SK-MEL-5 (cell line): ENCODE data around the gene STAB1. TPM values are rescaled to one million over a fixed set of nuclear protein-coding genes. Genes with fewer than 3 reads are reported as not detected.
"Not testable (repeated sequence)": the region's sequence is repeated elsewhere in the genome, so short reads cannot be mapped to it uniquely, and the experiment has no call there.

Source experiments
- DNase-seq: peaks from one replicate; pipeline ENCODE4 v3.0.0-alpha.2; 2016; ENCODE audit warnings: low read depth, low spot score
- in situ Hi-C: cut with HindIII; loops from 2 replicates; pipeline ENCODE4 v1.10.0; 2016; ENCODE audit warnings: low sequenced_read_pairs, high pct_unique_total_duplicates, low pct_unique_long_range_greater_than_20kb
- total RNA-seq: library from RNA; depleted of rRNA; stranded (reverse); fragments of >200 nt; shearing (Covaris generic); gene quantifications from 2 replicates; pipeline ENCODE4 v1.2.3, GENCODE V29; 2014

The STAB1 gene
- total RNA-seq, 1 experiment from 2014 or later: not detected

DNA sequence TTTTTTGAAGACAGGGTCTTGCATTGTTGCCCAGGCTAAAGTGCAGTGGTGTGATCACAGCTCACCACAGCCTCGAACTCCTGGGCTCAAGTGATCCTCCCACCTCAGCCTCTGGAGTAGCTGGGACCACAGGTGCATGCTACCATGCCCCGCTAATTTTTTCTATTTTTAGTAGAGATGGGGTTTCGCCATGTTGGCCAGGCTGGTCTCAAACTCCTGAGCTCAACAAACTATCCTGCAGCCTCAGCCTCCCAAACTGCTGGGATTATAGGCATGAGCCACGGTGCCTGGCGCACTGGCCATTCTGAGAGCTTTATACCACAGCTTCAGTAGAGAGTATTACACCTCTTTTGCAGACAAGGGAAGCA is 31.5 kb downstream of the STAB1 start:
- DNase-seq, in situ Hi-C loops: not testable (repeated sequence)

DNA sequence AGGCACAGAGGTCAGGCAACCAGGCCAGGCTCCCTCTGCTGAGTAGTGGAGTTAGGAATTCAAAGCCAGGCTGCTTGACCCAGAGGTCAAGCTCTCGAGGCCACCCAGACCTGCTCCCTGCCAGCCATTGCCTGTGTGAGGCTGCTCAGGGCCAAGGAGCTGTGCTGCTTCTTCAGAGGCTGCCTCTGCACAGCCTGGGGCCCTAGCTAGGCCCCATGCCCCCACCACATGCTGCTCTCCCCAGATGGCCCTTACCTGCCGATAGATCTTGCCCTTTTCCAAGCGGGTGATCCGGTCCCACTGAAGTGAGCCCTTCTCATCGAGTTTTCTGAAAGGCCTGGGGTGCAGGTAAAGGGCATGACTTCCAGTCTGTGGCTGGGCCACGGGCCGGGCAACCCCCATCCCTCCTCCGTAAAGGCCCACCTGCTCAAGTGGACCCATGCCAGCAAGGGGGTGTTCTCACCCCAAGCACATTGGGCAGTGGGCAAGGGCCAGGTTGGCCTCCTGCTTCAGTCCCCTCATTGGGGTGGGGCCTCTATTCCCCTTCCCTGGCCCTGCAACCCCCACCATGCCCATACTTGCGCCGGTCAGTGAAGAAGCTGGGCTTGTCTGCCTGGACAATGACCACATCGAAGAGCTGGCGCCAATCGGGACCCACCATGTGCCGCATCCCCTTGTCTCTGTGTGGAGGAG is 32.0 kb downstream of the STAB1 start:
- DNase-seq: no peak
- in situ Hi-C loops: no loop called here

DNA sequence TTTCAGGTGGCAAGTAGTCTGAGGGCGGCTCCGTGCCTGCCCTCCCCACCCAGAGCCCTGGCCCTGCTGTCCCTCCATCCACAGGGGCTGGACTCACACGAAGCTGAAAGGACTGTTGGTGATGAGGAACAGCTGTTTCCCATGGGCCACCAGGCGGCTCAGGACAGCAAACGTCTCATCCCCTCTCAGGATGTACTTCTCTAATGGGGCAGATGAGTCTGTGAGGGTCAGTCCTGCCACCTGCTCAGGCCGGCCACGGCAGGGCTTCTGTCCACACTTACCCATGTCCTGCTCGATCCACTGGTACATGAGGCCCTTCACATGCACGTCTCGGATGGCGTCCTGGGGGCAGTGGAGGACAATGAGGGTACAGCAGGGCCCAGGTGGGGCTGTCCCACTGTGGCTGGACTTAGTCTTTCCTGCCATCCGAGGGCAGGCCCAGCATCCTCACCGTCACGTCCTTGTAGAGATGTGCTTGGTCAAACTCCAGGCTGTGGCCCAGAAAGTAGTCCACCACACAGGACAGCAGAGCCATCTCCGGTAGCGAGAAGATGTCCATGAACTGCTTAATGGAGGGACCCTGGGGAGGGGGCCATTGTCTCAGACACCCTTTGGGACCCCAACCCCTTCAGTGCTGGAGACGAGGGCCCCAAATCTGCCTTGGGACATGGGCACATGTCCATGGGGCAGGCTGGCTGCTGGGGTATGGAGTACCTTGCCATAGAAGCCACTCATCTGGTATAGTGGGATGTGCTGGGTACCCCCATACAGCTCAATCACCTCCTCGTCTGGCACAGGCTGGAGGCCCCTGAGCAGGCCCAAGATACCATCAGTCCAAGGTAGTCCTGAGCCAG is 32.8 kb downstream of the STAB1 start:
- in situ Hi-C loops: no loop called here
- no peak for DNase-seq

DNA sequence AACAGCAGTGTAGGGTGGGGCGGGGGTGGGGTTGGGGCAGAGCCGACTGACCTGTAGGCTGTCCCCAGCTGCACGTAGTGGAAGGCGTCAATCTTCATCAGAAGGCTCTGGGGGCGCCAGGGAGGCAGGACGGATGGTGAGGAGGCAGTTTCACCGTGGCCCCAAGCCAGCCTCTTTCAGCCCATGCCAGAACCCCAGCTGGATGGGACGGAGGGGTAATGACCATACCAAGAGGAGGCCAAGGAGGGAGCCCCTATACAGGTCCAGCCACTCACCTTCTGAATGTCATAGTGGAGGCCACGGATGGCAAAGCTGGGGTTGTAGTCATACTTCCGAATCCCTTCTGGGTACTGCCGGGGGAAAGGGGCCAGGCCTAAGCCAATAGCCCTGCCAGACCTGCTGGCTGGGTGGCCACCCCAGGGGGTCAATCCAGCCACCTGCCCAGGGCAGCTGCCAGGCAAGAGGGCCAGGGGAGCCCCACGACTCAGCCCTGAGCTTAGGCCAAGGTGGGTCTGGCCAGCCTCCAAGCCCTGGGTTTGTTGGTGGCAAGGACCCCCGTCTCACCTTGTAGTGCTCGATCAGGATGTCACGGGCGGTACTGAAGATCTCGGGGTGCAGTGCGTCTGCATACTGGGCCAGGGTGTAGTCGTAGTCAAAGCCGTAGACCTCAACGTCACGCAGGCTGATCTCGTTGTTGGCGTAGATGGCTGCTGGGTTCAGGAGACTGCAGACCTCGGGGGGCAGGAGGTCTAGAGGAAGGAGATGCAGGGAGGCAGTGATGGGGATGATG is 33.6 kb downstream of the STAB1 start:
- in situ Hi-C loops: no loop called here
- no peak for DNase-seq

DNA sequence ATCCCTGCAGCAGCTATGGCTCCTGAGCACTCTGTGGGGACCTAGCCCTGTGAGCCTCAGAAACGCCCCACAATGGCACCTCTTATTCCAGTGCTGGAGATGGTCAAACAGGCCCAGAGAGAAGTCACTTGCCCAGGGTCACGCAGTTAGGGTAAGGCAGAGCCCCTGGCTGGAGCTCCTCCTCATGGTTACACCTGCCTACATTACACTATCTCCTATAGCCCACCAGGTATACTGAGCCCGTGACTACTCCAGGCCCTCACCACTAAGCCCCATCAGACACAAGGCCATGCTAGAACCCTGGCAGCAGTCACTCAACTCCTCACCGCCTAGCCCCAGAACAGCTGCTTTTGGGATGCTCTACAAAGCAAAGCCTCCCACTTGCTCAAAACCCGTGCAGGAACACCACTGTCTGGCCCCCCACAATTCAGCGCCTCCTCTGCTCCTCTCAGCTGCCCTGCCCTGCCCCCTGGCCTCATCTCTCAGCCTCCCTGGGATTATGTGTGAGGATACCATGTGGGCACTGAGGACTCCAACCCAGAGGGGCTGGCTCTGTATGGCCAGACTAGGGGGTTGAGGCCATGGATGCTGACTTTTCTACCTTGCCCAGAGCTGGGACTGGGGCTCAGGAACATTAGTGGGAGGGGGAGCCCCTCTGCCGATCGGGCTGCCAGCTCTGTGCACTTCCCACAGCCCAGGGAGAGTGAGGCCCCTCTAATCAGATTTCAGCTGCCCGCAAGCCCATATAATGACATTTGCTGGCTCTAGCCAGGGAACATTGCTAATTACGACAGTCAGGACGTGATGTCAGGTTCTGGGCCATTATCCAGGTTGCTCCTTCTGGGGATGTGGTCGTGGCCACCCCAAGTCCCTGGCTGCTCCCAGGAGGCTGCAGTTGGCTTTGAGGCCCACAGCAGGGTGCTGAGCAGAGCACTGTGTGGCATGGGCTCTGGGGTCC is 34.5 kb downstream of the STAB1 start:
- in situ Hi-C loops: no loop called here

DNA sequence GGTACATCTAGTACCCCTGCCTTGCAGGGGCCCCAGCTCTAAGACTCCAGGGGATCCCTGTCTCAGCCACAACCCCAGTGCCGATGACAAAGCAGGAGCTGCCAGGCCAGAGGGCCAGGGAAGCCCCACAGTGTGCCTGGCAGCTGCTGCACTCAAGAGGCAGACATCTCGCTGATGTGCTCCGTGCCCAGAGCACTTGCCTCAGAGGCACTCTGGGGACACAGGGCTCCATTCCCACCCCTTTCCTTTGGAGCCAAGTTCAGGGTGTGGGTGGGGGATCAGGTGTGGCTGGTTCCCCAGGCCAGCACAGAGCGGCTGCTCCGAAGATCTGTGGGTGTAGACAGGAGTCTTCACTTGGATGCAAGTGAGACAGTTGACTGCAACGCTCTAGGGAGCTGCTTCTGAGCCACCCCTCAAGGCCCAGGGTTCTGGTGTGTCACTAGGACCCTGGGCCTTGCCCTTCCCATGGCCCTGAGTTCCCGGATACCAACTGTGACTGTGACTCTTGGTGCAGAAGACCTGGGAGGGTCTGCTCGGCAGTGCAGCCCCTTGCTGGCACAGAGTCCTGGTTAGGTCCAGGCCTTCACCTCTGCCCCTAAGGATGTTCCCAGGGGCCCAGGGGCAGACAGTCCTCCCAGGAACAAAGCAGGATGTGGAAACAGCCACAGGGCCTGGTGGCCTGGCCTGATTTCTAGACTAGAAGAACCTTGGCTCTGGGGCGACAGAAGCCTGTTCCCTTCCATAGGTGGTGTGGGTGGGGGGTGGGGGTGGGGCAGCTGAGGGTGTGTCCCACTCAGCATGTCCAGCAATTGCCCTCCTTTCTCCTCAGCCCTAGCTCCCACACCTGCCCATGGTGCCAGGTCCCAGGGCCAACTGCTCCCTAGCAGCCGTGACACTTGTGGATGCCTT is 36.0 kb downstream of the STAB1 start:
- in situ Hi-C loops: no loop called here
- DNase-seq: no peak

More for the DNA sequence above, 34.5 kb downstream of the STAB1 start:
- DNase-seq: no peak

DNA sequence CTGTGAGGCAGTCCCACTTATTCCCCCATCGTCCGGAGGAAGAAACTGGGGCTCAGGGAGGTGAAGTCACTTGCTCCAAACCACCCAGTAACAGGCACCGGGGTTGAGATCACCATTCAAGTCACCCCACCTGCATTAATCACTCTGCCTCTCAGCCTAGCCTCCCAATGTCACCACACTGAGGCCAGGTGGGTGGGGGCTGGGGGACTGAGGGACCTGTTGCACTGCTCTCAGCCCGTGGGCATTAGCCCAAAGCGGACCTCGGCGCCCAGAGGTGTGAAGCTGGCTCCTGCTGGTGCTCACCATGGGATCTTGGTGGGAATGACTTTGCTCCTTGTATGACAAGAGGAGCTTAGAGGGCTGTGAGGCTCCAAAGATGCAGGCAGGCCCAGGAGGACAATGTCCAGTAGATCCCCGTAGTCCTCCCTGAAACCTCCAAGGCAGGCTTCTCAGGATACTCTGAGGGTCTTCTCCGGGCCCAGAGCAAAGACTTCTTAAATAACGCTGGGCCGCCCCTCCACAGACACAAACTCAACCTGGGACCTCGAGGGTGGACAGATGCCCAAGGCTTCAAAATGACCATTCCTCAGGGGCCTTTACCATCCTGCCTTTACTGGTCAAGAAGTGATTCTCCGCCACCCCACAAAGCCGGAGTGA is 36.9 kb downstream of the STAB1 start:
- in situ Hi-C loops: no loop called here
- no peak for DNase-seq

DNA sequence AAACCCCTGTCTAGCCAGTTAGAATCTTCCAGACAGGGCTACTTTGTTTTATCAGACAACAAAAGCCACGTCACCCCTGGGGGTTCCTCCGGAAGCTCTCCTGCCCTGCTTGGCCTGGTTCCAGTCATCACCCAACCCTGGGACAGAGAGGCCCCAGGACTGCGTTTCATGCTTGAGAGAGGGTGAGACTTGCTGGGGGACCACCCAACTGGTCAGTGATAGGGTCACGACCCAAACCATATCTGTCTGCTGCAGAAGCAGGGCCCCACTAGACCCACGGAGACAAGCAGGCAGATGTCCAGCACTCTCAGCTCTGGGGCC is 37.3 kb downstream of the STAB1 start:
- in situ Hi-C loops: no loop called here
- no peak for DNase-seq

DNA sequence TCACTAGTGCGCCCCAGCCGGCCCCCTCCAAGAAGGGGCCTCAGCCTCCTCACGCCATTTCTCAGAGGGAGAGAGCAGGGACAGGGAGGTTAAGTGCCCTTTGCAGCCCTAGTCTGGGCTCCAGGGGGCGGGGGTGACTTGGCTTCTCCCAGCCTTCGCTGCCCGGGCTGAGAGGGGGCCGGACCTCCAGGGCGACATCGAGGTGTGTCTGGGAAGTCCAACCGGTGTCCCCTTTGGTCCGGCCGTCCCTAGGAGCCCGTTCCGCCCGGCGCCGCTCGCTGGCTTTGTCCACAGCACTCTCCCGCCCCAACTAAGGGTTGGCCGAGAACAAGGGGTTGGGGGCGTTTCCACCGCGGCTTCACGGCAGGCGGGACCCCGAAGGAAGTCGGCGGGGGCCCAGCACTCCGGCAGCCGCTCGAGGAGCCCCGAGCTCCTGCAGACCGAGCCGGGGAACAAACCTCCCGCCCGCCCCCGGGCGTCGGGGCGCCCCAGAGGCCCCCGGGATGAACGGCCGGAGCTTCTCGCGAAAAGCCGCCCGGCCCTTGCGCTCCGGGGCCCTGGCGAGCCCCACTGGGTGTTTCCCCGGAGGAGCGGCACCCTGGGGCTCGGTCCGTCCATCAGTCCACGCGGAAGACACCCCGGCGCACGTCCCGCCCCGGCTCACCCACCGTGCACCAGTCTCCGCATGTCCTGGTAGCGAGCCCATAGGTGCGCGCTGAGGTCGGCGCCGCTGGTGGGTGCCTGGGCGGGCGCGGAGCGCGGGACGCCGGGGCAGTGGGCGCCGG is 37.9 kb downstream of the STAB1 start:
- in situ Hi-C loops: no loop called here
- no peak for DNase-seq

DNA sequence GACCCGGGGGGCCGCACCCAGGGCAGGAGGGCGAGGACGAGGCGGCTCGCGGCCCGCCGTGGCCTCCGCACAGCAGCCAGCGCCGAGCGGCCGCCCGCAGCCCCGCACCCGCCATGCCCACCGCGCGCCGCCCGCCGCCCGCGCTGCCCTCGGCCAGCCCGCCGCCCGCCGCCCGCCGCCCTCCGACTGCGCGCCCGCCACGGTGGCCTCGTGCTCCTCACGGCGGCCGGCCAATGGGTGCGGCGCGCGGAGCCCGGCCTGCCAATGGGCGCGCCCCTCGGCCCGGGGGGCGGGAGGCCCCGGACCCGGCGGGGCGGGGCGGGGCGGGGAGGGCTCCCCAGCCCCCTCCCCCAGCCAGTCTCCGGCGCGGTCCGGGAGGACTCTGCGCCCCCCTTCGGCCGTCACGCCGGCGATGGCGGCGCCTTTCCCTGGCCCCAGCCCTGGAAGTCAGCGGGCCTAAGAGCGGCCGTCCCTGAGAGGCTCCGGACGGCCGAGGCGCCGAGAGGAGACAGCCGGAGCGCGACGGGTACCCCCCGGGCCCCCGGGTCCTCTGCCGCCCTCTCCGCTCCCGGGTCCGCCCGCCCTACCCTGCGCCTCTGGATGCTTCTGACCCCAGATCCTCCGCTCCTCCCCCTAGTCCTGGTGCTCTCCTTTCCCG is 38.6 kb downstream of the STAB1 start, which contains the start of gene NT5DC2:
NT5DC2 (minus strand) TSS at position 235 of the 658 bp plus-strand sequence; CDS start at position 115, 120 bp downstream.
- in situ Hi-C loops: no loop called here
- peak; percentile 69 for DNase-seq

DNA sequence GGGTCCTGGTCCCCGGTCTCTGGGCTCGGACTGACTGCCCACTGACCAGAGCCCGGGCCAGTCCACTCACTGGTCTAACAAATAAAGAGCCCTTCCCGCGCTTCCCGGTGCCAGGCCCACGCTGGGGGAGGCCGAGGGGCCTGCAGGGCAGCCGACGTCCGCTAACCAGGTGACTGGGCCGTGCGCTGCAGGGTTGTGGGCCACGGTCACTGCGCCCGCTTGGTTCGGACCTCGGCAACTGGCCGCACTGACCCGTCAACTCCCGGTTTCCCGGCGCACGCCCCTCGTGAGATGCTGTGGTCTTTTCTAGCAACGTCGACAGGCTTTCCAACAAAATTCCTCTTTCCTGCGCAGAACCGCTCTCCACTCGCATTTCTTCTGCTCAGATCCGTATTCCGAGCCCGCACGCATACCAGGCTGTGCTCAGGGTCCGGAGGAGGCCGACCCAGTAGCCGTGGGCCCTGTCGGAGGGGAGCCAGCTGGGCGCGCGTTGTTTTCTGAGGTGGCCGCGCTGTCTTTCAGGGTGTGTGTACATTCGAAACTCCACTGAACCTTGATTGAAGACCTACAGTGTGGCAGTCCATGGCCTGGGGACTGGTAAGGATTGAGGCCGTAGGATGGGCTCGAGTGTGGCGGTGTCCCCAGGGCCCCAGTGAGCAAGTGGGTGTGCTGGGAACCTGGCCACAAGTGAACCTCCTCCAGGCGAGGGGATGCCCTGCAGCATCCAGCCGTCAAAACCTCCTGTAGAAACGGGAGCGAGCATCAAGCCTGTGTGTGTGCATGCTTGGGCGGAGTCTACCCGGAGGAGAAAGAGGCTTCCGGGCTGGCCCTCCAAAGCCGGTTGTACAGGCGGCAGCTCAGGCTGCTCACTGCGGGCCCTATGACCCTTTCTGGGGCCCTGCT is 39.4 kb downstream of the STAB1 start:
- in situ Hi-C loops: no loop called here
- no peak for DNase-seq

DNA sequence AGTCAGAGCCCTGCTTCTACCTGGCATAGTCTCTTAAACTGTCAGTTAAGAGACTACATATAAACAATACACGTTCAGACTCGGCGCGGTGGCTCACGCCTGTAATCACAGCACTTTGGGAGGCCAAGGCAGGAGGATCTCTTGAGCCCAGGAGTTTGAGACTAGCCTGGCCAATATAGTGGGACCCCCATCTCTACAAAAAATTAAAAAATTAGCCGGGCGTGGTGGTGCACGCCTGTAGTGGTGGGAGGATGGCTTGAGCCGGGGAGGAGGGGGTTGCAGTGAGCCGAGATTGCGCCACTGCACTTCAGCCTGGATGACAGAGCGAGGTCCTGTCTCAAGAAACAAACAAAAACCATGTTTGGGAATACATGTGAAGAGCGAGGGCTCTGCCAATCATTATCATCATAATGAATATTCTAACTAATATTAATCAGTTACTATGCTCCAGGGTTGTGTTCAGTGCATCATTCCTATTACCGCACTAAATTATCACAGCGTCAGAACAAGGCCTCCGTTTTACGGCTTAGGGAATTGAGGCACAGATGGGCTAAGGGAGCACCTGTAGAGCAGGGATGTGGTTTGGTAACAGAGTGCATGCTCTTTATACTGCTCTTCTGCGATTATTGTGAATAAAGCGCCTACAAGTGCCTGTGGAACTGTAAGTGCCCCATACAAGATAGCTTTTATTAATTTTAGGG is 40.4 kb downstream of the STAB1 start:
- no peak for DNase-seq
- in situ Hi-C loops: no loop called here

DNA sequence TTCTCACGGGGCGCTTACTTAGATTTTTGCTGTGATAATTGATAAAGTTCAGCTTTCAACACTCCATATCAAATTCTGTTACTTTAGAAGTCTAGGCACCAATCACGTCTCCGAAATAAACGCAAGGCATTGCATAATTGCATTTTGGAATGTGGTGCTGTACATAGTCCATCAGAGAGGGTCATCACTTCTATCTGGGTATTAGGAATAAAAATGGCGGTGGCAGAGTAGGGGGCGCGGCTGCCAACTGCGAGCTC is 40.9 kb downstream of the STAB1 start:
- DNase-seq: no peak
- in situ Hi-C loops: no loop called here
